COR-L47 (cell line): Measurements from ENCODE around the gene FAM3D.
"Not testable (repeated sequence)": the region's sequence is repeated elsewhere in the genome, so short reads cannot be mapped to it uniquely, and the experiment has no call there.

Experiments
- DNase-seq: peaks from one replicate; lab custom pipeline; 2025; lab: John Stamatoyannopoulos, UW

Gene FAM3D

GRCh38 chr3:58683466-58683865 is 16.9 kb upstream of the FAM3D start:
- no peak for DNase-seq

GRCh38 chr3:58683001-58683458 is 16.5 kb upstream of the FAM3D start:
- no peak for DNase-seq

- DNase-seq, result no peak
Measured at GRCh38 chr3:58681863-58682262, 15.3 kb upstream of the FAM3D start.

- no peak for DNase-seq
Measured at GRCh38 chr3:58680879-58681525, 14.4 kb upstream of the FAM3D start.

GRCh38 chr3:58679974-58680666 is 13.5 kb upstream of the FAM3D start:
- no peak for DNase-seq

GRCh38 chr3:58679446-58679845 is 12.9 kb upstream of the FAM3D start:
- DNase-seq, result no peak

- DNase-seq, result not testable (repeated sequence)
Measured at GRCh38 chr3:58678177-58678970, 11.8 kb upstream of the FAM3D start.

GRCh38 chr3:58672880-58673279 is 6.3 kb upstream of the FAM3D start:
- no peak for DNase-seq

GRCh38 chr3:58672451-58672850 is 5.9 kb upstream of the FAM3D start:
- no peak for DNase-seq

- DNase-seq, result no peak
Measured at GRCh38 chr3:58670506-58671135, 4.0 kb upstream of the FAM3D start.

GRCh38 chr3:58668247-58668646 is 1.7 kb upstream of the FAM3D start:
- DNase-seq, result no peak

- no peak for DNase-seq
Measured at GRCh38 chr3:58667704-58668103, 1.1 kb upstream of the FAM3D start.

- no peak for DNase-seq
Measured at GRCh38 chr3:58667229-58667628, 655 bp upstream of the FAM3D start.

GRCh38 chr3:58665405-58665804 is 1.2 kb downstream of the FAM3D start:
- no peak for DNase-seq

GRCh38 chr3:58664611-58665010 is 2.0 kb downstream of the FAM3D start:
- no peak for DNase-seq

- no peak for DNase-seq
Measured at GRCh38 chr3:58661836-58662420, 4.6 kb downstream of the FAM3D start.

- DNase-seq, result no peak
Measured at GRCh38 chr3:58660998-58661397, 5.6 kb downstream of the FAM3D start.

GRCh38 chr3:58659051-58659675 is 7.4 kb downstream of the FAM3D start:
- no peak for DNase-seq

- DNase-seq, result no peak
Measured at GRCh38 chr3:58658508-58658907, 8.1 kb downstream of the FAM3D start.

GRCh38 chr3:58657571-58658141 is 8.9 kb downstream of the FAM3D start:
- DNase-seq, result no peak

- DNase-seq, result no peak
Measured at GRCh38 chr3:58657036-58657520, 9.5 kb downstream of the FAM3D start.
